ENCODE results near the gene PLA2R1. TPM values are rescaled to one million over a fixed set of nuclear protein-coding genes. Genes with fewer than 3 reads are reported as not detected.

The PLA2R1 gene
- total RNA-seq, 1 donor from 2014 or later: 3.0 TPM

GRCh38 chr2:159953136-159953823, 109.1 kb downstream of the PLA2R1 start:
- DNase-seq (ENCODE audit: low spot score): no peak
- intact Hi-C loops (cut with DNase I): no loop called here

- intact Hi-C loops (cut with DNase I): no loop called here
- no peak for DNase-seq (ENCODE audit: low spot score)
These were observed 116.0 kb downstream of the PLA2R1 start for GRCh38 chr2:159946326-159946999.

- no peak for DNase-seq (ENCODE audit: low spot score)
- intact Hi-C loops (cut with DNase I): no loop called here
These were observed 117.5 kb downstream of the PLA2R1 start for GRCh38 chr2:159944874-159945273.

- DNase-seq (ENCODE audit: low spot score): no peak
- intact Hi-C loops (cut with DNase I): no loop called here
These were observed 120.3 kb downstream of the PLA2R1 start for GRCh38 chr2:159942146-159942545.

- intact Hi-C loops (cut with DNase I): no loop called here
- DNase-seq (ENCODE audit: low spot score): no peak
These were observed 120.7 kb downstream of the PLA2R1 start for GRCh38 chr2:159941729-159942128.

- DNase-seq (ENCODE audit: low spot score): no peak
- intact Hi-C loops (cut with DNase I): no loop called here
These were observed 122.5 kb downstream of the PLA2R1 start for GRCh38 chr2:159939946-159940345.

- intact Hi-C loops (cut with DNase I): no loop called here
These were observed 124.0 kb downstream of the PLA2R1 start for GRCh38 chr2:159938395-159938794.

GRCh38 chr2:159936471-159936870, 125.9 kb downstream of the PLA2R1 start:
- intact Hi-C loops (cut with DNase I): no loop called here
- no peak for DNase-seq (ENCODE audit: low spot score)

More at GRCh38 chr2:159938395-159938794, 124.0 kb downstream of the PLA2R1 start:
- no peak for DNase-seq (ENCODE audit: low spot score)

GRCh38 chr2:159933727-159934049, 128.7 kb downstream of the PLA2R1 start:
- DNase-seq (ENCODE audit: low spot score): no peak
- intact Hi-C loops (cut with DNase I): no loop called here

GRCh38 chr2:159933040-159933726, 129.2 kb downstream of the PLA2R1 start:
- intact Hi-C loops (cut with DNase I): no loop called here
- DNase-seq (ENCODE audit: low spot score): no peak

- DNase-seq (ENCODE audit: low spot score): no peak
- intact Hi-C loops (cut with DNase I): no loop called here
These were observed 135.7 kb downstream of the PLA2R1 start for GRCh38 chr2:159926695-159927094.

GRCh38 chr2:159925975-159926374, 136.4 kb downstream of the PLA2R1 start:
- intact Hi-C loops (cut with DNase I): no loop called here
- no peak for DNase-seq (ENCODE audit: low spot score)

- DNase-seq (ENCODE audit: low spot score): no peak
- intact Hi-C loops (cut with DNase I): loop anchor here (5.0 kb wide), 1 partner anchor 120 kb away; no protein-coding TSS in a partner anchor
These were observed 139.9 kb downstream of the PLA2R1 start for GRCh38 chr2:159922563-159922962.

- intact Hi-C loops (cut with DNase I): loop anchor here (5.0 kb wide), 1 partner anchor 120 kb away; no protein-coding TSS in a partner anchor
- peak; percentile 90 for DNase-seq (ENCODE audit: low spot score)
These were observed 140.5 kb downstream of the PLA2R1 start for GRCh38 chr2:159921752-159922404.

GRCh38 chr2:159916511-159916910, 145.9 kb downstream of the PLA2R1 start:
- intact Hi-C loops (cut with DNase I): no loop called here
- no peak for DNase-seq (ENCODE audit: low spot score)

GRCh38 chr2:159913900-159914299, 148.5 kb downstream of the PLA2R1 start:
- intact Hi-C loops (cut with DNase I): no loop called here
- no peak for DNase-seq (ENCODE audit: low spot score)

GRCh38 chr2:159912580-159912979, 149.8 kb downstream of the PLA2R1 start:
- intact Hi-C loops (cut with DNase I): no loop called here
- no peak for DNase-seq (ENCODE audit: low spot score)

GRCh38 chr2:159910951-159911350, 151.5 kb downstream of the PLA2R1 start:
- intact Hi-C loops (cut with DNase I): no loop called here
- no peak for DNase-seq (ENCODE audit: low spot score)

GRCh38 chr2:159908623-159909022, 153.8 kb downstream of the PLA2R1 start:
- DNase-seq (ENCODE audit: low spot score): no peak

GRCh38 chr2:159907909-159908308, 154.5 kb downstream of the PLA2R1 start:
- intact Hi-C loops (cut with DNase I): no loop called here
- DNase-seq (ENCODE audit: low spot score): no peak

More at GRCh38 chr2:159908623-159909022, 153.8 kb downstream of the PLA2R1 start:
- intact Hi-C loops (cut with DNase I): no loop called here

All from cardiac septum (tissue), 1 donor.